Upper lobe of left lung (tissue), 4 donors: Measurements from ENCODE around the gene SST.

Experiments used
- CTCF ChIP-seq, 6 experiments: fragments of 450-650 bp in 4 of 6; fragments of 200-600 bp in 2 of 6; sonication (generic) in 2 of 6; IDR thresholded peaks; one replicate each; pipeline ENCODE4 v1.5.1; 2016 to 2019; ENCODE audit warnings: antibody characterized with exemption in 6 of 6
- POLR2A ChIP-seq, 4 donors: fragments of 450-650 bp; IDR thresholded peaks; one replicate each; pipeline ENCODE4 v1.5.1; 2016 to 2017; ENCODE audit warnings: antibody characterized with exemption in 4 of 4, mild to moderate bottlenecking in 2 of 4

GRCh38 chr3:187661267-187661666 is 8.9 kb downstream of the SST start:
- TF ChIP-seq POLR2A (IDR thresholded peaks at IDR 0.05) (no peak), CTCF (IDR thresholded peaks at IDR 0.05) (no peak)
